Kidney glomerular epithelial cell (primary cell): Measurements from ENCODE around the gene ARMC9.
"Not testable (repeated sequence)": the region's sequence is repeated elsewhere in the genome, so short reads cannot be mapped to it uniquely, and the experiment has no call there.

ENCODE experiments used
- DNase-seq: peaks from one replicate; lab custom pipeline; 2025; lab: John Stamatoyannopoulos, UW

Gene ARMC9

GRCh38 chr2:231198291-231199173 is at the start of gene ARMC9:
Gene ARMC9 (plus strand): TSS chr2:231198631. CDS start chr2:231206239, 7,608 bp downstream.
- peak; percentile 70 for DNase-seq

GRCh38 chr2:231152800-231153557 is 45.5 kb upstream of the ARMC9 start:
- no peak for DNase-seq

GRCh38 chr2:231159306-231159705 is 39.1 kb upstream of the ARMC9 start:
- no peak for DNase-seq

- DNase-seq: no peak
Observed at GRCh38 chr2:231160701-231161100, 37.7 kb upstream of the ARMC9 start.

- no peak for DNase-seq
Observed at GRCh38 chr2:231161252-231161839, 37.1 kb upstream of the ARMC9 start.

- peak; percentile 92 for DNase-seq
Observed at GRCh38 chr2:231161877-231162329, 36.5 kb upstream of the ARMC9 start.

- DNase-seq: no peak
Observed at GRCh38 chr2:231163011-231163410, 35.4 kb upstream of the ARMC9 start.

GRCh38 chr2:231163414-231164095 is 34.9 kb upstream of the ARMC9 start:
- DNase-seq: no peak

GRCh38 chr2:231167745-231168459 is 30.5 kb upstream of the ARMC9 start:
- no peak for DNase-seq

- no peak for DNase-seq
Observed at GRCh38 chr2:231168460-231169139, 29.8 kb upstream of the ARMC9 start.

GRCh38 chr2:231169488-231169887 is 28.9 kb upstream of the ARMC9 start:
- DNase-seq: no peak

- no peak for DNase-seq
Observed at GRCh38 chr2:231170055-231170454, 28.4 kb upstream of the ARMC9 start.

- no peak for DNase-seq
Observed at GRCh38 chr2:231172025-231172424, 26.4 kb upstream of the ARMC9 start.

- no peak for DNase-seq
Observed at GRCh38 chr2:231174211-231174651, 24.2 kb upstream of the ARMC9 start.

GRCh38 chr2:231176066-231176465 is 22.4 kb upstream of the ARMC9 start:
- no peak for DNase-seq

- no peak for DNase-seq
Observed at GRCh38 chr2:231177156-231178025, 21.0 kb upstream of the ARMC9 start.

GRCh38 chr2:231178805-231179204 is 19.6 kb upstream of the ARMC9 start:
- DNase-seq: not testable (repeated sequence)

GRCh38 chr2:231181860-231182512 is 16.4 kb upstream of the ARMC9 start:
- no peak for DNase-seq

- DNase-seq: no peak
Observed at GRCh38 chr2:231182513-231182899, 15.9 kb upstream of the ARMC9 start.
